H1 (cell line): ENCODE measurements around the gene FNDC10. TPM values are rescaled to one million over a fixed set of nuclear protein-coding genes. Genes with fewer than 3 reads are reported as not detected.

Experiments
- SP2 ChIP-seq: IDR thresholded peaks from 2 replicates; pipeline ENCODE4 v1.6.1; 2012; ENCODE audit warnings: mild to moderate bottlenecking, low read length, inconsistent platforms
- USF2 ChIP-seq: IDR thresholded peaks from 2 replicates; pipeline ENCODE4 v1.6.1; 2011; ENCODE audit warnings: low read length, improper control_type of control experiment
- ZNF274 ChIP-seq: IDR thresholded peaks from 2 replicates; pipeline ENCODE4 v1.7.0; 2012; ENCODE audit warnings: low read length, borderline replicate concordance; ENCODE audit errors: extremely low read depth
- polyA plus RNA-seq, 7 experiments: library from polyadenylated mRNA; depleted of rRNA in 3 of 7; stranded (reverse) in 5 of 7; unstranded in 2 of 7; fragments of >200 nt in 5 of 7; fragments of 200-250 nt in 2 of 7; gene quantifications; 1 replicate in 5 of 7; 2 replicates in 1 of 7; 4 replicates in 1 of 7; pipeline versions ENCODE4 v1.2.1 to v1.2.3, GENCODE V29; 2011 to 2013; ENCODE audit warnings: missing spikeins in 2 of 7, mixed read lengths in 2 of 7
- total RNA-seq: library from RNA; stranded (reverse); fragmentation: NEBNext Ultra II Directional; extraction: Animal tissue kit (Norgen Biotek cat#: 25700); gene quantifications from 2 replicates; pipeline ENCODE4 v1.2.1, GENCODE V29; 2021
- TF ChIP-seq, protein P1 (sequence below): IDR thresholded peaks from 2 replicates; pipeline ENCODE4 v1.6.1; 2012; ENCODE audit warnings: low read length, inconsistent platforms

Gene FNDC10
- total and polyA plus RNA-seq, 2 of the 8 experiments (the other 6 are each of a cell fraction or from before 2014, with no cell fraction given): 19.0 to 21.8 TPM

GRCh38 chr1:1623631-1624442 lies 23.9 kb upstream of the FNDC10 start (continued):
- TF ChIP-seq ZNF274 (no peak), USF2 (no peak), SP2 (no peak)
- TF ChIP-seq, protein P1, sequence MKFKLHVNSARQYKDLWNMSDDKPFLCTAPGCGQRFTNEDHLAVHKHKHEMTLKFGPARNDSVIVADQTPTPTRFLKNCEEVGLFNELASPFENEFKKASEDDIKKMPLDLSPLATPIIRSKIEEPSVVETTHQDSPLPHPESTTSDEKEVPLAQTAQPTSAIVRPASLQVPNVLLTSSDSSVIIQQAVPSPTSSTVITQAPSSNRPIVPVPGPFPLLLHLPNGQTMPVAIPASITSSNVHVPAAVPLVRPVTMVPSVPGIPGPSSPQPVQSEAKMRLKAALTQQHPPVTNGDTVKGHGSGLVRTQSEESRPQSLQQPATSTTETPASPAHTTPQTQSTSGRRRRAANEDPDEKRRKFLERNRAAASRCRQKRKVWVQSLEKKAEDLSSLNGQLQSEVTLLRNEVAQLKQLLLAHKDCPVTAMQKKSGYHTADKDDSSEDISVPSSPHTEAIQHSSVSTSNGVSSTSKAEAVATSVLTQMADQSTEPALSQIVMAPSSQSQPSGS: no peak
